K562 (cell line): ENCODE data around the gene MYH15. TPM values are rescaled to one million over a fixed set of nuclear protein-coding genes. Genes with fewer than 3 reads are reported as not detected.

ENCODE experiments used
- ASH1L ChIP-seq: fragments of 450-650 bp; IDR thresholded peaks from 2 replicates; pipeline ENCODE4 v1.6.1; 2018; ENCODE audit warnings: borderline replicate concordance, mild to moderate bottlenecking, low read depth; ENCODE audit not compliant: partially characterized antibody
- DIDO1 ChIP-seq: fragments of 450-650 bp; IDR thresholded peaks from 2 replicates; pipeline ENCODE4 v1.6.1; 2016; ENCODE audit warnings: low read depth, missing biosample characterization, missing genetic modification characterization
- MAZ ChIP-seq, 2 experiments: fragments of 450-650 bp in 1 of 2; sonication (generic) in 1 of 2; formaldehyde crosslinking; IDR thresholded peaks in 1 of 2; conservative IDR thresholded peaks in 1 of 2; 2 replicates each; pipeline versions ENCODE4 v1.4.0 to v1.5.0; 2020; ENCODE audit warnings: mild to moderate bottlenecking in 1 of 2, missing genetic modification reagents in 1 of 2
- MED1 ChIP-seq: sonication (generic); formaldehyde crosslinking; IDR thresholded peaks from 2 replicates; pipeline ENCODE4 v1.8.1; 2023; ENCODE audit warnings: missing genetic modification reagents, borderline replicate concordance
- MIER1 ChIP-seq: fragments of 450-650 bp; IDR thresholded peaks from 2 replicates; pipeline ENCODE4 v1.6.1; 2016; ENCODE audit warnings: antibody characterized with exemption, mild to moderate bottlenecking, low read depth
- MXI1 ChIP-seq: IDR thresholded peaks from 2 replicates; pipeline ENCODE4 v1.6.1; 2011; ENCODE audit warnings: low read depth, mild to moderate bottlenecking, improper control_type of control experiment, low read length
- ZKSCAN8 ChIP-seq: fragments of 200-800 bp; sonication (Bioruptor generic); IDR thresholded peaks from 2 replicates; pipeline ENCODE4 v1.6.1; 2016; ENCODE audit warnings: missing genetic modification characterization, missing compliant biosample characterization
- ZNF444 ChIP-seq: fragments of 250-450 bp; sonication (Bioruptor Pico); IDR thresholded peaks from 2 replicates; pipeline ENCODE4 v1.4.0; 2020; ENCODE audit warnings: mild to moderate bottlenecking, moderate library complexity
- polyA plus RNA-seq, 8 experiments: library from polyadenylated mRNA; depleted of rRNA in 4 of 8; stranded (reverse) in 5 of 8; unstranded in 3 of 8; fragments of >200 nt; fragmentation: Nextera tagmentation in 2 of 8; fragmentation: Illumina TruSeq in 1 of 8; extraction: Ambion mirVana in 2 of 8; extraction: Trizol in 1 of 8; gene quantifications; 2 replicates each; pipeline versions ENCODE4 v1.2.1 to v1.2.3, GENCODE V29; 2011 to 2014; ENCODE audit warnings: inconsistent platforms in 1 of 8, missing spikeins in 1 of 8
- total RNA-seq, 7 experiments: library from RNA; depleted of rRNA in 6 of 7; stranded (reverse); fragments of >200 nt in 6 of 7; fragmentation: Illumina TruSeq in 2 of 7; extraction: Trizol in 2 of 7; gene quantifications; 2 replicates each; pipeline versions ENCODE4 v1.2.1 to v1.2.3, GENCODE V29; 2011 to 2021; ENCODE audit warnings: low replicate concordance in 1 of 7
- TF ChIP-seq, protein P1 (sequence below), 2 experiments: fragments of 450-650 bp in 1 of 2; IDR thresholded peaks; 2 replicates each; pipeline ENCODE4 v1.6.1; 2011 to 2017; ENCODE audit warnings: low read depth in 2 of 2, antibody characterized with exemption in 1 of 2, borderline replicate concordance in 1 of 2, low read length in 1 of 2, mild to moderate bottlenecking in 1 of 2, mixed read lengths in 1 of 2; ENCODE audit not compliant: control insufficient read depth in 1 of 2

Gene MYH15
- total and polyA plus RNA-seq, 9 of the 15 experiments (the other 6 are each of a cell fraction or from before 2014, with no cell fraction given): 0.03 to 0.29 (median 0.12) TPM

DNA sequence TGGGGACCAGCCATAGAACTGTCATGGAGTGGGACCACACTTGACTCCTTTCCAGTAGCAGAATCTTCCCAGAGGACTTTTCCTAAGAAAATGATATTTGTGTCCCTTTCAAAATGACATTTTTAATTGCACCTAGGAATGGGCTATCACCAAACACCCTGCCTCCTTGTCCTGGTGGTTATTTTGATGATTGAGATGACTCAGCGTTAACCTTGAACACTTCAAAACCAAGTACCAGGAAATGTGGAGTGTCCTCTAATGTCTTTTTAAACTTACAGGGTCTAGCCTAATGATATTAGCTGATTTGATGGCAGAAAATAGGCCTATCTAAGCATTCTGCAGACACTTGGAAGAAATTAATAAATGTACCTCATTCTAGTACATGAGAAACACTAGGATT lies 123.3 kb downstream of the MYH15 start (continued):
- TF ChIP-seq MAZ (CRISPR knock-in tag; conservative IDR thresholded peaks at IDR 0.05 in 1 of 2, IDR thresholded peaks at IDR 0.05 in 1 of 2): no peak
- no peak for TF ChIP-seq MED1 (CRISPR knock-in tag)
- no peak for TF ChIP-seq ASH1L
- TF ChIP-seq MXI1: no peak
- TF ChIP-seq MIER1: no peak
- no peak for TF ChIP-seq DIDO1
- TF ChIP-seq ZNF444: no peak
- TF ChIP-seq, protein P1, sequence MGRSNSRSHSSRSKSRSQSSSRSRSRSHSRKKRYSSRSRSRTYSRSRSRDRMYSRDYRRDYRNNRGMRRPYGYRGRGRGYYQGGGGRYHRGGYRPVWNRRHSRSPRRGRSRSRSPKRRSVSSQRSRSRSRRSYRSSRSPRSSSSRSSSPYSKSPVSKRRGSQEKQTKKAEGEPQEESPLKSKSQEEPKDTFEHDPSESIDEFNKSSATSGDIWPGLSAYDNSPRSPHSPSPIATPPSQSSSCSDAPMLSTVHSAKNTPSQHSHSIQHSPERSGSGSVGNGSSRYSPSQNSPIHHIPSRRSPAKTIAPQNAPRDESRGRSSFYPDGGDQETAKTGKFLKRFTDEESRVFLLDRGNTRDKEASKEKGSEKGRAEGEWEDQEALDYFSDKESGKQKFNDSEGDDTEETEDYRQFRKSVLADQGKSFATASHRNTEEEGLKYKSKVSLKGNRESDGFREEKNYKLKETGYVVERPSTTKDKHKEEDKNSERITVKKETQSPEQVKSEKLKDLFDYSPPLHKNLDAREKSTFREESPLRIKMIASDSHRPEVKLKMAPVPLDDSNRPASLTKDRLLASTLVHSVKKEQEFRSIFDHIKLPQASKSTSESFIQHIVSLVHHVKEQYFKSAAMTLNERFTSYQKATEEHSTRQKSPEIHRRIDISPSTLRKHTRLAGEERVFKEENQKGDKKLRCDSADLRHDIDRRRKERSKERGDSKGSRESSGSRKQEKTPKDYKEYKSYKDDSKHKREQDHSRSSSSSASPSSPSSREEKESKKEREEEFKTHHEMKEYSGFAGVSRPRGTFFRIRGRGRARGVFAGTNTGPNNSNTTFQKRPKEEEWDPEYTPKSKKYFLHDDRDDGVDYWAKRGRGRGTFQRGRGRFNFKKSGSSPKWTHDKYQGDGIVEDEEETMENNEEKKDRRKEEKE (IDR thresholded peaks at IDR 0.05; ENCODE audit: borderline replicate concordance in 1 of 2, control insufficient read depth in 1 of 2, low read depth in 2 of 2, low read length in 1 of 2): no peak
- TF ChIP-seq ZKSCAN8 (CRISPR knock-in tag): no peak
